ENCODE measurements around the gene SDF2L1.

SDF2L1 gene

GRCh38 chr22:21652010-21652546 lies 10.0 kb downstream of the SDF2L1 start:
- Histone ChIP-seq H3K4me2 (ENCODE audit: low read length) (peak overlapping the region; percentile 95), H3K36me3 (ENCODE audit: control insufficient read depth, insufficient read depth, low read length) (no peaks in the 10 kb centered on the region), H3K9me3 (ENCODE audit: control insufficient read depth, low read length) (no peaks in the 10 kb centered on the region), H2AFZ (peak overlapping the region; percentile 87), H3K79me2 (no peaks in the 10 kb centered on the region), H3K9ac (no peak overlapping the region), H3K27me3 (ENCODE audit: control insufficient read depth, insufficient read depth, low read length) (no peaks in the 10 kb centered on the region), H3K4me3 (ENCODE audit: low read depth, low read length) (peak overlapping the region; percentile 62), H3K4me1 (no peaks in the 10 kb centered on the region), H3K27ac (no peak overlapping the region)
- no peak for TF ChIP-seq CTCF (IDR thresholded peaks at IDR 0.05)

GRCh38 chr22:21652547-21653545 lies 10.7 kb downstream of the SDF2L1 start:
- no peaks in the 10 kb centered on the region for H3K4me1 ChIP-seq
- peak overlapping the region; percentile 62 for H3K4me3 ChIP-seq (ENCODE audit: low read depth, low read length)
- TF ChIP-seq CTCF (IDR thresholded peaks at IDR 0.05), result no peak
- H3K36me3 ChIP-seq (ENCODE audit: control insufficient read depth, insufficient read depth, low read length), result no peaks in the 10 kb centered on the region
- H3K27ac ChIP-seq, result no peak overlapping the region
- H2AFZ ChIP-seq, result peak overlapping the region; percentile 87
- no peaks in the 10 kb centered on the region for H3K9me3 ChIP-seq (ENCODE audit: control insufficient read depth, low read length)
- H3K79me2 ChIP-seq, result no peaks in the 10 kb centered on the region
- no peaks in the 10 kb centered on the region for H3K27me3 ChIP-seq (ENCODE audit: control insufficient read depth, insufficient read depth, low read length)
- peak overlapping the region; percentile 95 for H3K4me2 ChIP-seq (ENCODE audit: low read length)
- H3K9ac ChIP-seq, result no peak overlapping the region

GRCh38 chr22:21657020-21657359 lies 14.9 kb downstream of the SDF2L1 start:
- Histone ChIP-seq H3K27ac (no peak overlapping the region), H3K4me3 (ENCODE audit: low read depth, low read length) (peak overlapping the region; percentile 59), H3K4me2 (ENCODE audit: low read length) (peak overlapping the region; percentile 73), H3K79me2 (no peaks in the 10 kb centered on the region), H3K9ac (no peak overlapping the region), H3K9me3 (ENCODE audit: control insufficient read depth, low read length) (no peaks in the 10 kb centered on the region), H3K36me3 (ENCODE audit: control insufficient read depth, insufficient read depth, low read length) (no peaks in the 10 kb centered on the region), H3K27me3 (ENCODE audit: control insufficient read depth, insufficient read depth, low read length) (no peaks in the 10 kb centered on the region), H2AFZ (peak overlapping the region; percentile 84), H3K4me1 (no peaks in the 10 kb centered on the region)
- no peak for TF ChIP-seq CTCF (IDR thresholded peaks at IDR 0.05)

GRCh38 chr22:21657360-21658032 lies 15.4 kb downstream of the SDF2L1 start:
- no peaks in the 10 kb centered on the region for H3K9me3 ChIP-seq (ENCODE audit: control insufficient read depth, low read length)
- TF ChIP-seq CTCF (IDR thresholded peaks at IDR 0.05), result no peak
- H3K4me2 ChIP-seq (ENCODE audit: low read length), result peak overlapping the region; percentile 73
- no peaks in the 10 kb centered on the region for H3K4me1 ChIP-seq
- H3K79me2 ChIP-seq, result no peaks in the 10 kb centered on the region
- H3K4me3 ChIP-seq (ENCODE audit: low read depth, low read length), result peak overlapping the region; percentile 59
- H3K27me3 ChIP-seq (ENCODE audit: control insufficient read depth, insufficient read depth, low read length), result no peaks in the 10 kb centered on the region
- H3K36me3 ChIP-seq (ENCODE audit: control insufficient read depth, insufficient read depth, low read length), result no peaks in the 10 kb centered on the region
- H2AFZ ChIP-seq, result peak overlapping the region; percentile 84
- no peak overlapping the region for H3K27ac ChIP-seq
- no peak overlapping the region for H3K9ac ChIP-seq

Data from parathyroid adenoma (tissue), 2 donors.